Stimulated activated CD8-positive, alpha-beta memory T cell treated with anti-CD3 and anti-CD28 coated beads, Interleukin-7, amount 100 ng/mL, for 48 hours (primary cell): ENCODE data around the gene CRY2.
"Not testable (repeated sequence)": the region's sequence is repeated elsewhere in the genome, so short reads cannot be mapped to it uniquely, and the experiment has no call there.

Experiments used
- DNase-seq, 2 donors: peaks; one replicate each; pipeline ENCODE4 v3.0.0-alpha.2; 2020; ENCODE audit warnings: low read depth in 1 of 2; ENCODE audit errors: extremely low read depth in 1 of 2

CRY2 gene

DNA sequence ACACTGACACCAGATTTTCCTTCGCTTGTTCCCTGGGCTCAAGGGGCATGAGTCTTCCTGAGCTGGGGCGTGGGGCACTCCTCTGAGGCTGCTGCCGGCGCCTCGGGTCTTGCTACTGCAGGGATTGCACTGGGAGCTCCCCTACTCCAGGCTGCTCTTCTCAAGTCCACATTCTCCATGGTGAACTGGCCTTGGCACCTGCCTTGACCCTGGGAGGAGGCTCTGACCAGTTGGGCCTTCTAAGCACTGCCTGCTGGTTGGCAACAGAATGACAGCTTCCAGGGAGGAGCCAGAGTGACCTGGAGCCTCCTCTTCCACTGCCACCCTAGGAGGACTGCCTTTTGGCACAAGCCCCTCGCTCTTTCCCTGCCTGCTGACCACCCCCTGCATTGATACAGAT is 50.3 kb downstream of the CRY2 start:
- no peak for DNase-seq

DNA sequence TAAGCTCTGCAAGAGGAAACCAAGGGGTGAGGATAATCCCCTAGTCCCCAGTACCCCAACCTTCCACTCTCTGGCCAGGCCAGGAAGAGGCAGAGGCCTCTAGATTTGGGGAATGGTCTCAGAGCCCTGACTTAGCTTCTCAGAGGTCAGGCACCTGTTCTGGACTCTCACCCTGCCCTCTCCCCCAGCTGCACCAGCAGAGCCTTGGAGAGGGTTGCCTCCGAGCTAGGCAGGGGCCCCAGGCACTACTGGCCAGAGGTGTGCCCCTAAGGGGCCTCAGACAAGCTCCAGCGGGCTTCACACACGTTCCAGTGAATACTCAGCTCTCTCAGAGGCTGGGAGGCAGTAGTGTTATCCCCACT is 51.8 kb downstream of the CRY2 start:
- no peak for DNase-seq

DNA sequence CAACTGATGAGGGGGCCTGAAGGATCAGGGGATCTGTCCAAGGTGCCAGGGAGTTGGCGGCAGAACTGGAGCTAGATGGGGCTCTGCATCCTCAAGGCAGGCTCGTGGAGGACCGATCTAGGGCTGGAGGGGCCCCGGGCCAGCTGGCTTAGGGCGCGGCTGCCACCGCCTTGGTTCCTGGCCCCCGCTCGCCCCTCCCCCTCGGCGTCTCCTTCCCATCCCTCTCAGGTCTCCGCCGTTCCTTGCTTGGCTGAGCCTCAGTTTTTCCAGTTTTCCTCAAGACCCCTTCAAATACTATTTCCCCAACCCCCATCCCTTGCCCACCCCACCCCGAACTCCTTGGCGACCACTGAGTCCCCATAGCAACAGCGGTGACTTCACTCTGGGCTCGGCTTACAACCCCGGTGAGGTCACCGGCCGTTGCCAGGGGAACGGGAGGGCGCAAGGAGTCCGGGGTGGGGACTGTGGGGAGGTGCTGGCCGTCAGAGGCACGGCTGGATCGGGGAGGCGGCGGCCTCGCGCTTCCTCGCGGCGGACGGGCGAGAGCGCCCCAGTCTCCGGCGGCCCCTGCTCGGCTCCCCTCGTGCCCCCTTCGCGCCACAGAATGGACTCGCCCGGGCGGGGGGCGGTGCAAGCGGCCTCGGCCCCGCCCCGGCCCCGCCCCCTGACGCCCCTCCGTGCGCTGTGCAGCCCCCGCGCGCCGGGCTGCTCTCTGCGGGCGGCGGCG is 52.3 kb downstream of the CRY2 start:
- DNase-seq: peak; percentile 51 to 58

DNA sequence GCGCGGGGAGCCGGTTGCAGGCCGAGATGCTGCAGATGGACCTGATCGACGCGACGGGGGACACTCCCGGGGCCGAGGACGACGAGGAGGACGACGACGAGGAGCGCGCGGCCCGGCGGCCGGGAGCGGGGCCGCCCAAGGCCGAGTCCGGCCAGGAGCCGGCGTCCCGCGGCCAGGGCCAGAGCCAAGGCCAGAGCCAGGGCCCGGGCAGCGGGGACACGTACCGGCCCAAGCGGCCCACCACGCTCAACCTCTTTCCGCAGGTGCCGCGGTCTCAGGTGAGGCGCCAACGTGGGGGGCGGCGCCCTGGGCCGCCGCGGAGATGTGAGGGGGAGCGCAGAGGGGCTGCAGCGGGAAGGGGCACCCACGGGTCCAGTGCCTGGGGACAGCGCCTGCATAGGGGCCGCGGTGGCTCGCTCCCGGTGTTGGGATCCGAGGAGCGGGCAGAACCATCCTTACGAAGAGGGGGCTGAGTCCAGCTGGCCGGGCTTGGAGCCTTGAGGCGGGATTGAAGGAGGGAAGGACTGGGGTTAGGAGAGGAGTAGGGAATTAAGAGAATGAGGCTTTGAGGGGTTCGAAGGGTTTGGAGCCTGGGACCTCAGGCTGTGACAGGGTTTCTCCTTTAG is 53.0 kb downstream of the CRY2 start:
- not testable (repeated sequence) for DNase-seq

DNA sequence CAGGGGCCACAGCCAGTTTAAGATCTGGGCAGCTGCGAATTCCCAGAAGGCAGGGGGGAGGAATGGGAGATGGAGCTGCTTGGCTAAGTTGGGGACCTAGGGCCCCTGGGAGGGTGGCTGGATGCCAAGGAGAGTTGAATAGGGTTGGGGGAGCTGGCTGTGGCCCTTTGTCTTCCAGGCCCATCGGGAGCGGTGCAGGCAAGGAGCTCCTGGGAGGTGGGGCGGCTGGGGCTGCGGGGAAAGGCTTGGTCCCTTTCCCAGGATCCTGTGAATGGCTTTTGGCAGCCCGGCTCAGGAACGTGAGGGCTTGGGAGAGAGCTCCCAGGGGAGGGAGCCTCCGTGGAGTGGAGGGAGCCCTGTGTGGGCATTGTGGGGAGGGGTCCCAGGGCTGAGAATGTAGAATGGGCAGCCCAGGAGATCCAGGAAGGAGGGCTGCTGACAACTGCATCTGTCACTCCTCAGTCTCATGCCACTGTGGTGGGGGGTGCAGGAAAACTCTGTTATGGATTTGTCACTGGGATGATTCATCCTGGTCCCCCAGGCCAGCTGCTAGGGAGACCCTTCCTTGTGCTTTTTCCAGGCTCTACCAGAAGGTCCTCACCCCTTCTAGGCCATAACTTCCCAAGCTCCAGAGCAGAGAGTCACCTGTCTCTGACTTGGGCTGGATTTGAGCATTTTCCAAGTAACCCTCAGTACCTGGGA is 53.8 kb downstream of the CRY2 start:
- DNase-seq: no peak

DNA sequence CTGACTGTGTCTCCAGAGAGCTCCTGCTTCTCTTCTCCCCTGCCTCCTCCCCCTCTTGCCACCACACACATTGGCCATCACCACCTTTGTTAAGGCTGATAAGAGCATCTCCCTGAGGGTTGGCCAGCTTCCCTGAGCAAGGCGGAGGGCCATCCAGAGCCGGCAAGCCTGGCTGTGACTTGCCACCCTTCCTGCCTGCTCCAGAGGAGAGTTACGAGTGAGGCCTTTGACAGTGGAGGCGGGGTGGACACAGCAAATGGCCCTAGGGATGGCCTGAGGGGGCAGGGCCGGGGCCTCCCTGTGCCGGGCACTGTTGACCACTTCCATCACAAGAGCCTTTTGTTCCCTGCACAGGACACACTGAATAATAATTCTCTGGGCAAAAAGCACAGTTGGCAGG is 54.4 kb downstream of the CRY2 start:
- DNase-seq: no peak

DNA sequence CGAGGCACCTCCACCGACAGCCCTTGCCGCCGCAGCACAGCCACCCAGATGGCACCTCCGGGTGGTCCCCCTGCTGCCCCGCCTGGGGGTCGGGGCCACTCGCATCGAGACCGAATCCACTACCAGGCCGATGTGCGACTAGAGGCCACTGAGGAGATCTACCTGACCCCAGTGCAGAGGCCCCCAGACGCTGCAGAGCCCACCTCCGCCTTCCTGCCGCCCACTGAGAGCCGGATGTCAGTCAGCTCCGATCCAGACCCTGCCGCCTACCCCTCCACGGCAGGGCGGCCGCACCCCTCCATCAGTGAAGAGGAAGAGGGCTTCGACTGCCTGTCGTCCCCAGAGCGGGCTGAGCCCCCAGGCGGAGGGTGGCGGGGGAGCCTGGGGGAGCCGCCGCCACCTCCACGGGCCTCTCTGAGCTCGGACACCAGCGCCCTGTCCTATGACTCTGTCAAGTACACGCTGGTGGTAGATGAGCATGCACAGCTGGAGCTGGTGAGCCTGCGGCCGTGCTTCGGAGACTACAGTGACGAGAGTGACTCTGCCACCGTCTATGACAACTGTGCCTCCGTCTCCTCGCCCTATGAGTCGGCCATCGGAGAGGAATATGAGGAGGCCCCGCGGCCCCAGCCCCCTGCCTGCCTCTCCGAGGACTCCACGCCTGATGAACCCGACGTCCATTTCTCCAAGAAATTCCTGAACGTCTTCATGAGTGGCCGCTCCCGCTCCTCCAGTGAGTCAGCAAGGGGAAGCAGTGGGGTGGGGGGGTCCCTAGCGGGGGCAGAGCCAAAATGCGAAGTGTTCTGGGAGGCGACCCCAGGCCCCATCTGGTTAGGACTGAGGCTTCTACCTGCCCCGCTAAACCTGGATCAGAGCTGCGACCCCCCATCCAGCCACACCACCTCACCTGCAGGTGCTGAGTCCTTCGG is 55.4 kb downstream of the CRY2 start:
- no peak for DNase-seq

DNA sequence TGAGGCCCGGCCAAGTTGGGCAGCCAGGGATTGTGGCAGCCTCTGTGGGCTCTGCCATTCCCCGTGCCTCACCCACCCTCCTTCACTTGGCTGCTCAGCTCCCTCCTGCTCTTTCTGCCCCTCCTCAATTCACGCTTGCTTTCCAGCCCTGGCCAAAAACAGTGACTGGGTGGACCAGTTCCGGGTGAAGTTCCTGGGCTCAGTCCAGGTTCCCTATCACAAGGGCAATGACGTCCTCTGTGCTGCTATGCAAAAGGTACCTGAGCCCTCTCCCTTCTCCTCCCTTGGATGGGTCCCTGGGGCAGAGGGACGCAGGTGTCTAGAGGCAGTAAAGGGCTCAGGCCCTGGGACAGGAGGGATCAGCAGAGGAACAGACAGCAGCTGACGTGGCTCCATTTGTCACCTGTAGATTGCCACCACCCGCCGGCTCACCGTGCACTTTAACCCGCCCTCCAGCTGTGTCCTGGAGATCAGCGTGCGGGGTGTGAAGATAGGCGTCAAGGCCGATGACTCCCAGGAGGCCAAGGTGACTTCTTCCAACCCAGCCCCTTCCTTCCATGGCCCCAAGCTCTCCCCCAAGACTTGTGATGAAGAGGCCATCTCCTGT is 57.1 kb downstream of the CRY2 start:
- DNase-seq: no peak

DNA sequence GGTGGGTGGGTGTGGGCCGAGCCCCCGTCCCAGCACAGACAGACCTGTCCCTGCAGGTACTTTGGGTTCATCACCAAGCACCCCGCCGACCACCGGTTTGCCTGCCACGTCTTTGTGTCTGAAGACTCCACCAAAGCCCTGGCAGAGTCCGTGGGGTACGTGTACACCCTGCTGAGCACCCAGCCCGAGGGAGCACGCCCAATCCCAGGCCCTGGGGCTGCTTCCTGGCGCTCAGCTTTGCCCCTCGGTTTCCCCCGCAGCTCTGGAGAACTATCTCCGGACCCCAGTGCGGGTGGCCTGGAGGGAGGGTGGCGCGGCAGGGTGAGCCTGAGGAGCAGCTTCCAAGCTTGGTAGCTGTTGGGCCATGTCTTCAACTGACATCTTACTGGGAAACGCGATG is 57.8 kb downstream of the CRY2 start:
- no peak for DNase-seq

DNA sequence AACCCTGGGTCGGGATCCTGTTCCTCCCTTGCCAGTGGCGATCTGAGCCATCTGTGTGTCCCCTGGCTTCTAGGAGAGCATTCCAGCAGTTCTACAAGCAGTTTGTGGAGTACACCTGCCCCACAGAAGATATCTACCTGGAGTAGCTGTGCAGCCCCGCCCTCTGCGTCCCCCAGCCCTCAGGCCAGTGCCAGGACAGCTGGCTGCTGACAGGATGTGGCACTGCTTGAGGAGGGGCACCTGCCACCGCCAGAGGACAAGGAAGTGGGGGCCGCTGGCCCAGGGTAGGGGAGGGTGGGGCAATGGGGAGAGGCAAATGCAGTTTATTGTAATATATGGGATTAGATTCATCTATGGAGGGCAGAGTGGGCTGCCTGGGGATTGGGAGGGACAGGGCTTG is 58.3 kb downstream of the CRY2 start:
- DNase-seq: not testable (repeated sequence)

DNA sequence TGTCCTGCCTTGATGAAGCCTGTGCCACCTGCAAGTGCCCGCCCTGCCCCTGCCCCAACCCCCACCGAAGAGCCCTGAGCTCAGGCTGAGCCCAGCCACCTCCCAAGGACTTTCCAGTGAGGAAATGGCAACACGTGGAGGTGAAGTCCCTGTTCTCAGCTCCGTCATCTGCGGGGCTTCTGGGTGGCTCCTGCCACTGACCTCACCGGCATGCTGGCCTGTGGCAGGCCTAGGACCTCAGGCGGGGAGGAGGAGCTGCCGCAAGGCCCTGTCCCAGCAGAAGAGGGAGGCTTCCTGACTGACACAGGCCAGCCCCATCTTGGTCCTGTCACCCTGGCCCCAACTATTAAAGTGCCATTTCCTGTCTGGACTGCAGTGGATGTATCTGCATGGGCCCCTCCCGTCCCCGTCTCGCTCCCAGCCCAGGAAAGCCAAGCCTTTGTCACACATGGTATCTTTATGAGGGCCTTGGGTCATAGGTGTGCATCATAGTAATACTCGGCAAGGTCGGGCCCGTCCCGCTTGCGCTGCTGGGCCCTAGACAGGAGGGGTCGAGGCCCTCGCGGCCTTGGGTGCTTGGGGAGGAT is 58.9 kb downstream of the CRY2 start:
- no peak for DNase-seq

DNA sequence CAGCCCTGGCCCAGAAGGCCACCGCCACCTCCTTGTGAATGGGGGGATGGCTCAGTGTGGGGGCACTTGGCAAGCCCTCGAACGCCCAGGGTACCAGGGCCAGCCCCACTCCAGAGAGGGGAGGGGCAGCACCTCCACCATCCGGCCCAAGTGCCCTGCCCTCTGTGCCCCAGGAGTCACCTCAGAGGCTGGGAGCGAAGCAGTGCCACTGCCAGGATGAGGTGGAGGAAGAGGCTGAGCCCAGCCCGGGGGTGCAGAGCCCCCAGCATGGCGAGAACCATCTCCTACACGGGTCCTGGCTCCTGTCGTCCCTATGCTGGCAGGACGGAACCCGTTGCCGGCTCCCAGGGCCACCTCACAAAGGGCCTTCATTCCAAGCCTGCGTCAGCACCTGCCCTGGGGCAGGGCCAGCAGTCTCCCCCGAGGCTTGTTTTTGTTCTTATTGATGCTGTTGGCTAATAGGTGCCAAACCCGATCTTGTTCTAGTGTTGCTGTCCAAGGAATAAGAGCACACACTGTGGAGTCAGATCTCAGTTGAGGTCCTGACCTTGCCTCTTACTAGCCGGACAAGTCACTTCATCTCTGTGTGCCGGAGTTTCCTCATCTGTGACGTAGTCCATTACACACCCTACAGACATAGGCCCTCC is 59.8 kb downstream of the CRY2 start, which contains the start of gene FREY1:
FREY1 (minus strand) TSS at position 307 of the 647 bp plus-strand sequence; CDS start at position 281, 26 bp downstream.
- DNase-seq: no peak

DNA sequence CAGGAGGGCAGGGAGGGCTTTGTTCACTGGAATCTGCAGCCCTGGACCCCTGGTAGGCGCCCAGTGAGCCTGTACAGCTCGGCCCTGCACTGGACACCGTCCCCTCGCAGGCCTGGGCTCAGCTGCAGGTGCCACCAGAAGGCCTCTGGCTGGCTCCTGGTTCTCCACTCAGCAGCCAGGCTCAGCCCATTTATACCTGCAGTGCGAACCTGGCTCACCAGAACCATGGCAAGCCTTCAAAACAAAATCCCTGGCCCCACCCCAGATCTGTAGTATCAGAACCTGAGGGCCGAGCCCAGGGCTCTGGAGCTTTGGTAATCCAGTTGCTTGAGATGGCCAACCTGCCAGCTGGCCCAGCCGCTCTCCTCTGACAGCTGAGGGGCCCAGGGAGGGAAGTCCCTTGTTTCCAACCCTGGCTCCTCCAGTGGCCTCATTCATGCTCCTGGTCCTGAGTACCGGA is 60.7 kb downstream of the CRY2 start:
- DNase-seq: no peak

DNA sequence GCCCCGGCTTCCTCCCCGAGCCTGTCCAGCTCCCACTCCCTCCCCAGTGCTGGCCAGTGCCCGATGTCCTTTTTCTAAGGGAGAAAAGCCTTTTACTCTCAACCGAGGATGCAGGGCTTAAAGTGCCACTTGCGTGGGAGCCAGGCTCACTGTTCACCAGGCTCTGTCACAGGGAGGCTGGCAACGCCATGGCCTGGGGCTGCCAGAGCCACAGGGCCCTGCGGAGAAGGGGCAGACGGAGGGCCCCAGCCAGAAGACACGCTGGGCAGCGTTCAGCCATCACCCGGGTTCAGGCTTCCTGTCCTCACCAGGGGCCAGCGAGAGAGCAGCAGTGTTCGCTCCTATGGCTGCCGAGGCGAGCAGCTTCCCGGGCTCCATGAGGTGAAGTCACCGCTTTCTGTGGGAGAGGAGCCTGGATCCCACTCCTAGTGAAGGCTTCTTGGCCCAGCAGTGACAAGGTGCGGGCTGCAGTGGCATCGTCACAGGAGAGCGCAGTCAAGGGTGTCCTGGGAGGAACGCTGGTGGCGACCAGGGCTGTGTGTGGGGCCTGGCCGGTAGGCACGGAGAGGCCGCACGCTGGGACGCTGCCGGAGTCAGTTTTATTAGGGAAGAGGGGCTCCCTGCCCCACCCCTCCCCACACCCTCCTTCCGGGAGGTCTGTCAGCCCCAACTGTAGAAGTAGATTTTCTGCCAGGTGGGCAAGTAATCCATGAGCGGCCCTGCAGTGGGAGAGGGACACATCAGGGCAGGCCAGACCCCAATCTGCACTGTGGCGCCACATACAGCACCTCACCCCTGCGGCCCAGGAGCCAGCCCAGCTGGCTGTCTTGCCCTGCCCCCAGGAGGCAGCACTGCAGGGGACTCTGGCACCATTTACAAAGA is 62.6 kb downstream of the CRY2 start:
- DNase-seq: no peak

DNA sequence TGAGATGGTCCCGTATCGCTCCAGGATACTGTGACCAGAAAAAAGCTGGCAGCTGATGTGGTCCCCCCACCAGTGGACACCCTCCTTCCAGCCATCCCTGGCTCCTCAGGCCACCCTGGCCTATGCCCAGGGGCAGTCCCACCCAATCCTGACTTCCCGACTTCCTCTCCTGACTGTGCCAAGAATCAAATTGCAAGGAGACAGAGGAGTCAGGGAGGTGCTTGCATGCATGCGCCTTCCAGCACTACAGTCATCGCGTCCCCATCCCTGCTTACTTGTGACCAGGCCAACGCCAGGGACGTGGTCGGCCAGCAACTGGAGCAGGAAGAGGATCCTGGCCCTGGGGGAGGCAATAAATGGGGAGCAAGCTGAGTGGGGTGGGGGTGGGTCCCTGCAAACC is 63.3 kb downstream of the CRY2 start:
- DNase-seq: no peak

DNA sequence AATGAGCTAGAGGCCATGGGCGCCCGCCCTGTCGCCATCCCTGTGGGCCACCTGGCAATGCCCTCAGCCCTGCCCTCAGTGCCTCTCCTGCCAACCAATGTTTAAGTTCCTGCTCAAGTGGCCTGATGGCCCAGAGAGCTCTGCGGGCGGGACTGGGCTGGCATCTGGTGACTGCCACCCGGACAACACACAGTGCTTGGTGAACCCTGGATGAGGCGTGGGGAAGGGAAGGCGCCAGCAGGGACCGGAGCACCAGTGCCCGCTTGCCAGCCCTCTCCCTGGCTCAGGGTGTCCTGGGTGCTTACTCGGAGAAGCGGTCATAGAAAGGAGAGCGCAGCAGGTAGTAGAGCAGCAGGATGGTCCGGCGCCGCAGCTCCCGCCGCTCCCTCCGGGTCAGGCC is 66.2 kb downstream of the CRY2 start:
- DNase-seq: no peak

DNA sequence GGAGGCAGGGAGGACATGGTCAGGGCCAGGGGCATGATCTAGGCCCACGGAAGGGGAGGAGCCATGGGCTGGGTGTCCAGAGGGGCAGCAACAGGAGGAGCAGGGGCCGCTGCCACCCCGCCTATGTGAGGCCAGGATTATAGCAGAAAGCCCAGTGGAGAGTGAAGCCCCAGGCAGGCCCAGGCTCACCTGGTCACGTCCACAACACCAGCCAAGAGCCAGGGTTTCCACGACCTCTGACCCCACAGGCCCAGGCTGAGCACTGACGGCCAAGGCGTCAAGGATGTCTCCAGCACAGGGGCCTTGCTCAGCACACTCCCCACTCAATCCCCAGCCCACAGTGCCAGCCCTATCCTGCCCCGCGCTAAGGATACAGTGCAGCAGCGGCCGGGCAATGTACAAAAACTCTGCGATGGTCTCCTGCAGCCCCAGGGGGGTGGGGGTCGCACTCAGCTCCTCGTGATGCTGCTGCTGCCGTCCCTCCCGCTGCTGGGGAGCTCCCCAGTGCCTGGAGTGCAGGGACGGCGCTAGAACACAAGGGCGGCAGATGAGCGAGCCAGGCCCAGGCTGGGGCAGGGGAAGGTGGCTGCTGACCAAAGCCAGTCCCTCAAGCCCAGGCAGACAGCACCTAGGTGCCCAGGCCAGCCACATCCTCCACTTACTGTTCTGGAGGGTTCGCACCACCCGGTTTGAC is 66.8 kb downstream of the CRY2 start:
- DNase-seq: no peak

DNA sequence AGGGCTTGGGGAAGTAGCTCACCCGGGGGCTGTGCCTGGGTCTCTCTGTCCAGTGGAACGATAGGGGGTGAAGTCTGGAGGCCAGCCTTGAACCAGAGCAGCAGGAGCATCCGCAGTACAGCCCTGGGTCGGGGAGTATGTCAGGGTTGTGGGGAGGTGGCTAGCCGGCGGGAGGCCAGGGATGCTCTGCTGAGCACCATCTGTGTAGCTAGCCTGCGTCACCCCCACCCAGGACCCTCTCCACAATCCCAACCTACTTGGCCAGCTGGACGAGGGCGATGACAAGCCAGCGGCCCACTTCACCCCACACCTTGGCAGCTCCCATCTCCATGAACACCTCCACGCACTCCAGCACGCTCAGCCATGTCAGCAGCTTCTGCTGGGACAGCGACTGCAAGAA is 68.2 kb downstream of the CRY2 start:
- no peak for DNase-seq
